HepG2 (cell line): Measurements from ENCODE around the gene MBD4. TPM values are rescaled to one million over a fixed set of nuclear protein-coding genes. Genes with fewer than 3 reads are reported as not detected.
A peak's percentile ranks its signal among the peaks of the same experiment; 100 is the strongest.

ENCODE experiments used
- BRF2 ChIP-seq: sonication (generic); formaldehyde crosslinking; IDR thresholded peaks from 2 replicates; pipeline ENCODE4 v1.8.1; 2022; ENCODE audit warnings: mild to moderate bottlenecking, missing genetic modification reagents
- CSRNP2 ChIP-seq: sonication (generic); formaldehyde crosslinking; conservative IDR thresholded peaks from 2 replicates; pipeline ENCODE4 v1.8.0; 2022; ENCODE audit warnings: low read depth, missing genetic modification reagents
- DR1 ChIP-seq: sonication (generic); formaldehyde crosslinking; IDR thresholded peaks from 2 replicates; pipeline ENCODE4 v1.8.0; 2021; ENCODE audit warnings: mild to moderate bottlenecking, missing genetic modification reagents, inconsistent platforms
- FOXO1 ChIP-seq: sonication (generic); formaldehyde crosslinking; IDR thresholded peaks from 2 replicates; pipeline ENCODE4 v1.4.0; 2020; ENCODE audit warnings: missing genetic modification reagents
- FOXO4 ChIP-seq: sonication (generic); formaldehyde crosslinking; conservative IDR thresholded peaks from 2 replicates; pipeline ENCODE4 v1.8.1; 2023; ENCODE audit warnings: missing genetic modification reagents
- NPAS2 ChIP-seq: sonication (generic); formaldehyde crosslinking; IDR thresholded peaks from 2 replicates; pipeline ENCODE4 v1.8.0; 2022; ENCODE audit warnings: mild to moderate bottlenecking, missing genetic modification reagents, borderline replicate concordance
- PRMT3 ChIP-seq: sonication (generic); formaldehyde crosslinking; IDR thresholded peaks from 2 replicates; pipeline ENCODE4 v1.8.1; 2022; ENCODE audit warnings: low read depth, mild to moderate bottlenecking, moderate library complexity, missing genetic modification reagents, borderline replicate concordance
- SAP130 ChIP-seq: IDR thresholded peaks from 2 replicates; pipeline ENCODE4 v1.6.1; 2016; ENCODE audit warnings: low read depth
- TCF12 ChIP-seq, 2 experiments: fragments of 450-650 bp in 1 of 2; sonication (generic) in 1 of 2; formaldehyde crosslinking in 1 of 2; IDR thresholded peaks; 2 replicates each; pipeline versions ENCODE4 v1.6.1 to v1.8.0; 2017 to 2022; ENCODE audit warnings: antibody characterized with exemption in 1 of 2, mild to moderate bottlenecking in 1 of 2, missing genetic modification reagents in 1 of 2, moderate library complexity in 1 of 2
- ZHX1 ChIP-seq: sonication (generic); formaldehyde crosslinking; IDR thresholded peaks from 2 replicates; pipeline ENCODE4 v1.8.1; 2022; ENCODE audit warnings: low read depth, mild to moderate bottlenecking, missing genetic modification reagents
- ZMAT3 ChIP-seq: sonication (generic); formaldehyde crosslinking; conservative IDR thresholded peaks from 2 replicates; pipeline ENCODE4 v1.7.0; 2021; ENCODE audit warnings: missing genetic modification reagents
- ZNF644 ChIP-seq: IDR thresholded peaks from 2 replicates; pipeline ENCODE4 v1.6.1; 2016; ENCODE audit warnings: low read depth
- ZNF660 ChIP-seq: sonication (generic); formaldehyde crosslinking; IDR thresholded peaks from 2 replicates; pipeline ENCODE4 v1.5.1; 2020; ENCODE audit warnings: mild to moderate bottlenecking, low read depth, missing genetic modification reagents, borderline replicate concordance
- polyA plus RNA-seq, 8 experiments: library from polyadenylated mRNA; depleted of rRNA in 3 of 8; stranded (reverse) in 7 of 8; unstranded in 1 of 8; fragments of >200 nt; fragmentation: Illumina TruSeq in 4 of 8; extraction: Trizol in 4 of 8; gene quantifications; 2 replicates each; pipeline versions ENCODE4 v1.2.1 to v1.2.3, GENCODE V29; 2011 to 2016; ENCODE audit warnings: low read depth in 4 of 8, missing spikeins in 1 of 8, mixed read lengths in 1 of 8; ENCODE audit not compliant: insufficient read depth in 1 of 8
- total RNA-seq, 5 experiments: library from RNA; depleted of rRNA; stranded (reverse); fragments of >200 nt; fragmentation: Illumina TruSeq; extraction: Trizol; gene quantifications; 2 replicates each; pipeline ENCODE4 v1.2.3, GENCODE V29; 2016; ENCODE audit warnings: low read depth in 1 of 5

The MBD4 gene
- total and polyA plus RNA-seq, 2 of the 13 experiments (the other 11 are each of a cell fraction or from before 2014, with no cell fraction given), result 14.9 to 25.3 TPM

- no peak for TF ChIP-seq CSRNP2
- TF ChIP-seq ZHX1, result no peak
- no peak for TF ChIP-seq TCF12 (IDR thresholded peaks at IDR 0.05)
- TF ChIP-seq TCF12 (CRISPR knock-in tag; IDR thresholded peaks at IDR 0.05), result no peak
- TF ChIP-seq SAP130 (CRISPR knock-in tag), result peak; percentile 18; the same call in 1 of the 2 replicates
- no peak for TF ChIP-seq ZNF660 (CRISPR knock-in tag)
- TF ChIP-seq ZNF644 (CRISPR knock-in tag), result no peak
- TF ChIP-seq BRF2 (CRISPR knock-in tag), result no peak
- TF ChIP-seq FOXO1, result no peak
- TF ChIP-seq PRMT3, result no peak
- 0 out of 2 replicates have a peak, but pooled peaks have one; percentile 69 for TF ChIP-seq FOXO4
- TF ChIP-seq DR1, result no peak
- no peak for TF ChIP-seq NPAS2
- TF ChIP-seq ZMAT3 (CRISPR knock-in tag), result no peak
Measured at GRCh38 chr3:129402210-129402609, 37.5 kb downstream of the MBD4 start (continued).
